CD14-positive monocyte (primary cell): Measurements from ENCODE around the gene SLC25A43. TPM values are rescaled to one million over a fixed set of nuclear protein-coding genes. Genes with fewer than 3 reads are reported as not detected.

ENCODE experiments used
- DNase-seq, 3 donors: peaks; one replicate each; pipeline ENCODE4 v3.0.0-alpha.2; 2011 to 2022
- H2AFZ ChIP-seq: 2 replicates; pipeline ENCODE4 v1.6.0; 2012; ENCODE audit warnings: mild to moderate bottlenecking, low read depth, low read length, inconsistent platforms; ENCODE audit not compliant: insufficient read depth, poor library complexity, severe bottlenecking
- H3K27ac ChIP-seq, 2 donors: 1 replicate in 1 of 2; 2 replicates in 1 of 2; pipeline ENCODE4 v1.5.1; 2012 to 2013; ENCODE audit warnings: low read length in 2 of 2, control low read depth in 1 of 2, inconsistent platforms in 1 of 2, low read depth in 1 of 2, mild to moderate bottlenecking in 1 of 2
- H3K27me3 ChIP-seq, 2 donors: one replicate each; pipeline versions ENCODE4 v1.6.0 to v1.6.1; 2011 to 2013; ENCODE audit warnings: low read length in 2 of 2; ENCODE audit not compliant: control insufficient read depth in 2 of 2, insufficient read depth in 2 of 2
- H3K36me3 ChIP-seq, 2 donors: replicated peaks in 1 of 2; 1 replicate in 1 of 2; 2 replicates in 1 of 2; pipeline versions ENCODE4 v1.5.1 to v1.6.1; 2012 to 2013; ENCODE audit warnings: low read length in 2 of 2, control low read depth in 1 of 2, inconsistent platforms in 1 of 2, mild to moderate bottlenecking in 1 of 2; ENCODE audit not compliant: insufficient read depth in 2 of 2, control insufficient read depth in 1 of 2
- H3K4me1 ChIP-seq, 2 donors: 1 replicate in 1 of 2; 2 replicates in 1 of 2; pipeline versions ENCODE4 v1.5.1 to v1.6.1; 2012 to 2013; ENCODE audit warnings: low read length in 2 of 2, control low read depth in 1 of 2, inconsistent platforms in 1 of 2, mild to moderate bottlenecking in 1 of 2, moderate library complexity in 1 of 2; ENCODE audit not compliant: insufficient read depth in 2 of 2, control insufficient read depth in 1 of 2
- H3K4me2 ChIP-seq: replicated peaks from 2 replicates; pipeline ENCODE3; 2012; ENCODE audit warnings: low read length, moderate library complexity, mild to moderate bottlenecking; ENCODE audit not compliant: poor library complexity, severe bottlenecking; ENCODE audit errors: extremely low read depth
- H3K4me3 ChIP-seq, 3 experiments: fragments of 200-600 bp in 1 of 3; sonication (generic) in 1 of 3; replicated peaks in 1 of 3; 1 replicate in 2 of 3; 2 replicates in 1 of 3; pipeline ENCODE4 v1.5.1; 2011 to 2013; ENCODE audit warnings: low read length in 3 of 3, mild to moderate bottlenecking in 3 of 3, control low read depth in 2 of 3, low read depth in 2 of 3, inconsistent platforms in 1 of 3, moderate library complexity in 1 of 3
- H3K79me2 ChIP-seq: 2 replicates; pipeline ENCODE4 v1.6.0; 2012; ENCODE audit warnings: mild to moderate bottlenecking, control low read depth, inconsistent platforms, low read length, moderate library complexity; ENCODE audit not compliant: insufficient read depth
- H3K9ac ChIP-seq: 2 replicates; pipeline ENCODE4 v1.6.0; 2017; ENCODE audit warnings: low read length, mild to moderate bottlenecking; ENCODE audit not compliant: insufficient read depth, poor library complexity, severe bottlenecking
- H3K9me3 ChIP-seq, 2 donors: replicated peaks in 1 of 2; 1 replicate in 1 of 2; 2 replicates in 1 of 2; pipeline versions ENCODE4 v1.5.1 to v1.6.1; 2012 to 2013; ENCODE audit warnings: low read length in 2 of 2, control low read depth in 1 of 2; ENCODE audit not compliant: control insufficient read depth in 1 of 2, insufficient read depth in 1 of 2
- H4K20me1 ChIP-seq: 2 replicates; pipeline ENCODE4 v1.6.0; 2012; ENCODE audit warnings: mild to moderate bottlenecking, low read length, control low read depth, moderate library complexity; ENCODE audit not compliant: insufficient read depth
- H3K27ac Mint-ChIP-seq, 7 donors: one replicate each; pipeline ENCODE4 v1.8.0; 2020; ENCODE audit warnings: mild to moderate bottlenecking in 7 of 7, mixed read lengths in 7 of 7, moderate library complexity in 6 of 7, inconsistent platforms in 2 of 7
- H3K27me3 Mint-ChIP-seq, 3 donors: one replicate each; pipeline ENCODE4 v1.8.0; 2021 to 2022; ENCODE audit warnings: low read depth in 3 of 3, mild to moderate bottlenecking in 3 of 3, mixed read lengths in 3 of 3, moderate library complexity in 3 of 3, inconsistent platforms in 1 of 3
- H3K36me3 Mint-ChIP-seq, 2 donors: one replicate each; pipeline ENCODE4 v1.8.0; 2020; ENCODE audit warnings: mixed read lengths in 2 of 2, inconsistent platforms in 1 of 2, mild to moderate bottlenecking in 1 of 2
- H3K4me1 Mint-ChIP-seq: one replicate; pipeline ENCODE4 v1.8.0; 2020; ENCODE audit warnings: mild to moderate bottlenecking, mixed read lengths
- H3K4me3 Mint-ChIP-seq, 2 donors: one replicate each; pipeline ENCODE4 v1.8.0; 2020; ENCODE audit warnings: mild to moderate bottlenecking in 2 of 2, mixed read lengths in 2 of 2, moderate library complexity in 1 of 2
- H3K9me3 Mint-ChIP-seq, 7 donors: one replicate each; pipeline ENCODE4 v1.8.0; 2020 to 2022; ENCODE audit warnings: mixed read lengths in 7 of 7, mild to moderate bottlenecking in 6 of 7, moderate library complexity in 6 of 7, inconsistent platforms in 2 of 7
- WGBS: methylation state at CpG from one replicate; pipeline ENCODE4 v1.1.5; 2013; ENCODE audit warnings: missing lambda C conversion rate; ENCODE audit not compliant: insufficient coverage; 5-methylcytosine and 5-hydroxymethylcytosine counted together
- intact Hi-C, 2 donors: fragments of 100-400 bp; cut with micrococcal nuclease; formaldehyde crosslinking; loops; one replicate each; pipeline versions ENCODE4 v1.15.0 to v1.15.1; 2023
- polyA plus RNA-seq, 3 donors: library from polyadenylated mRNA; depleted of rRNA in 1 of 3; unstranded in 2 of 3; stranded (reverse) in 1 of 3; fragments of 300-500 nt in 2 of 3; fragments of >200 nt in 1 of 3; fragmentation: Illumina TruSeq in 2 of 3; gene quantifications; 1 replicate in 2 of 3; 2 replicates in 1 of 3; pipeline ENCODE4 v1.2.3, GENCODE V29; 2012 to 2021
- TF ChIP-seq, protein P1 (sequence below): fragments of 200-600 bp; IDR thresholded peaks from one replicate; pipeline ENCODE4 v1.8.0; 2022; ENCODE audit warnings: antibody characterized with exemption, mild to moderate bottlenecking

SLC25A43 gene
- polyA plus RNA-seq, 3 donors = 6.8 to 9.2 (median 8.6) TPM

- H3K4me1 Mint-ChIP-seq = no peaks in the 10 kb centered on the region
- no peaks in the 10 kb centered on the region for H3K27me3 ChIP-seq
- H3K4me3 Mint-ChIP-seq = no peak overlapping the region
- no peaks in the 10 kb centered on the region for H3K79me2 ChIP-seq
- intact Hi-C loops = no loop called here
- no peaks in the 10 kb centered on the region for H3K9me3 ChIP-seq
- TF ChIP-seq, protein P1, sequence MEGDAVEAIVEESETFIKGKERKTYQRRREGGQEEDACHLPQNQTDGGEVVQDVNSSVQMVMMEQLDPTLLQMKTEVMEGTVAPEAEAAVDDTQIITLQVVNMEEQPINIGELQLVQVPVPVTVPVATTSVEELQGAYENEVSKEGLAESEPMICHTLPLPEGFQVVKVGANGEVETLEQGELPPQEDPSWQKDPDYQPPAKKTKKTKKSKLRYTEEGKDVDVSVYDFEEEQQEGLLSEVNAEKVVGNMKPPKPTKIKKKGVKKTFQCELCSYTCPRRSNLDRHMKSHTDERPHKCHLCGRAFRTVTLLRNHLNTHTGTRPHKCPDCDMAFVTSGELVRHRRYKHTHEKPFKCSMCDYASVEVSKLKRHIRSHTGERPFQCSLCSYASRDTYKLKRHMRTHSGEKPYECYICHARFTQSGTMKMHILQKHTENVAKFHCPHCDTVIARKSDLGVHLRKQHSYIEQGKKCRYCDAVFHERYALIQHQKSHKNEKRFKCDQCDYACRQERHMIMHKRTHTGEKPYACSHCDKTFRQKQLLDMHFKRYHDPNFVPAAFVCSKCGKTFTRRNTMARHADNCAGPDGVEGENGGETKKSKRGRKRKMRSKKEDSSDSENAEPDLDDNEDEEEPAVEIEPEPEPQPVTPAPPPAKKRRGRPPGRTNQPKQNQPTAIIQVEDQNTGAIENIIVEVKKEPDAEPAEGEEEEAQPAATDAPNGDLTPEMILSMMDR = no peak
- H3K4me1 ChIP-seq = no peaks in the 10 kb centered on the region
- H4K20me1 ChIP-seq = no peaks in the 10 kb centered on the region
- no peaks in the 10 kb centered on the region for H3K36me3 ChIP-seq
- peaks cover 0 to 2% (median 0%) of the 10 kb centered on the region in 3 donors for H3K27me3 Mint-ChIP-seq
- no peak overlapping the region for H3K27ac Mint-ChIP-seq
- H3K9me3 Mint-ChIP-seq = peaks cover 0 to 7% (median 2%) of the 10 kb centered on the region in 7 donors
- H3K27ac ChIP-seq = no peak overlapping the region
- WGBS = 100% methylated on average over 3 of the region's 4 CpGs
- DNase-seq = no peak
- H3K9ac ChIP-seq = no peak overlapping the region
- H3K4me3 ChIP-seq = no peak overlapping the region
- H3K4me2 ChIP-seq = no peak overlapping the region
- no peak overlapping the region for H2AFZ ChIP-seq
- no peaks in the 10 kb centered on the region for H3K36me3 Mint-ChIP-seq
Measured at GRCh38 chrX:119389214-119389613, 9.9 kb upstream of the SLC25A43 start.

DNA sequence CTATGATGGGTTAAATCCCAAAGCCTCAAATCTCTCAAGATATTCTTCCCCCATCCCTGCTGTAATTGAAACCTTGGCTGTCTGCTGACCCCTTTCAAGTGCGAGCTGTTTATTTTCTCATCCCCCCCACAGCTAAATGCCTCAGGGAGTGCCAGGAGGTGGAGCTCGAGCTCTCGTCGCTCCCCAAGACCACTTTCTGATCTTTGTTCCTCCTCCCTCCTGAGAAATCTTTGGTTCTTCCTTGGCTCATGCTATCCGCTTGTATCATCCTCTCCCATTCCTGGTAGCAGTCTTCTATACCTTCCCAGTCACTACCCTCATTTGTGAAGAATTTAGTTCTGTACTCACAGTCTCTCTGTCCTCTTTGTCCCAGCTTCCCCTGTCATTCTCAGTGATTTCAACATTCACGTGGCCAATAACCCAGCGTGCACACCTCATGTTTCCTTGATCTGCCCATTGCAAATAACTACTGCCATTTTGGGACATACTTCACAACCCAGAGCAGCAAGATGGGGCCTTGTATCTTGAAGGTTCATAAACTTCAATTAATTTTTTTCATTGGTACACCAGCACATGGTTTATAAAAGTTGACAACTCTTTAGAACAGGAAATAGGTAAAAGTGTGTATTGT lies 9.2 kb upstream of the SLC25A43 start:
- no peak for DNase-seq
- Mint-ChIP-seq H3K9me3 (peaks cover 0 to 7% (median 2%) of the 10 kb centered on the region in 7 donors), H3K4me3 (no peak overlapping the region), H3K27me3 (no peaks in the 10 kb centered on the region), H3K4me1 (no peaks in the 10 kb centered on the region), H3K36me3 (no peaks in the 10 kb centered on the region), H3K27ac (no peak overlapping the region)
- TF ChIP-seq, protein P1 = no peak
- intact Hi-C loops = no loop called here
- Histone ChIP-seq H3K36me3 (no peaks in the 10 kb centered on the region), H3K9ac (no peak overlapping the region), H3K4me1 (no peaks in the 10 kb centered on the region), H3K27ac (no peak overlapping the region), H3K4me3 (no peak overlapping the region), H3K27me3 (no peaks in the 10 kb centered on the region), H4K20me1 (no peaks in the 10 kb centered on the region), H3K9me3 (no peaks in the 10 kb centered on the region), H3K4me2 (no peak overlapping the region), H3K79me2 (no peaks in the 10 kb centered on the region), H2AFZ (no peak overlapping the region)
- 100% methylated on average over 1 of the region's 7 CpGs for WGBS
